Amniotic stem cell (primary cell): ENCODE data around the gene RRAGA.
"Not testable (repeated sequence)": the region's sequence is repeated elsewhere in the genome, so short reads cannot be mapped to it uniquely, and the experiment has no call there.

Source experiments
- DNase-seq: peaks from one replicate; lab custom pipeline; 2025; lab: John Stamatoyannopoulos, UW

Gene RRAGA

GRCh38 chr9:19048966-19049916, at the start of gene RRAGA:
RRAGA (plus strand) TSS chr9:19049427; CDS start chr9:19049660, 233 bp downstream.
- peak; percentile 83 for DNase-seq

- DNase-seq, result no peak
Measured at GRCh38 chr9:19000133-19000532, 49.1 kb upstream of the RRAGA start.

- DNase-seq, result no peak
Measured at GRCh38 chr9:19009391-19009965, 39.7 kb upstream of the RRAGA start.

- DNase-seq, result no peak
Measured at GRCh38 chr9:19018201-19018600, 31.0 kb upstream of the RRAGA start.

- DNase-seq, result no peak
Measured at GRCh38 chr9:19020886-19021455, 28.3 kb upstream of the RRAGA start.

- not testable (repeated sequence) for DNase-seq
Measured at GRCh38 chr9:19021649-19022048, 27.6 kb upstream of the RRAGA start.

- DNase-seq, result no peak
Measured at GRCh38 chr9:19022206-19022605, 27.0 kb upstream of the RRAGA start.

- DNase-seq, result no peak
Measured at GRCh38 chr9:19023078-19023477, 26.1 kb upstream of the RRAGA start.

- DNase-seq, result no peak
Measured at GRCh38 chr9:19026375-19026774, 22.9 kb upstream of the RRAGA start.

- no peak for DNase-seq
Measured at GRCh38 chr9:19027825-19028224, 21.4 kb upstream of the RRAGA start.

GRCh38 chr9:19028835-19029451, 20.3 kb upstream of the RRAGA start:
- DNase-seq, result peak; percentile 33

GRCh38 chr9:19030899-19031298, 18.3 kb upstream of the RRAGA start:
- no peak for DNase-seq

- no peak for DNase-seq
Measured at GRCh38 chr9:19032406-19032805, 16.8 kb upstream of the RRAGA start.

GRCh38 chr9:19033015-19033414, 16.2 kb upstream of the RRAGA start, which contains the start of gene SAXO1:
SAXO1 (minus strand) TSS chr9:19033209; CDS start chr9:19032908, 301 bp downstream.
- no peak for DNase-seq

GRCh38 chr9:19036611-19037010, 12.6 kb upstream of the RRAGA start:
- DNase-seq, result no peak

GRCh38 chr9:19049917-19050636, 850 bp downstream of the RRAGA start:
- DNase-seq, result no peak

- no peak for DNase-seq
Measured at GRCh38 chr9:19050637-19051591, 1.7 kb downstream of the RRAGA start.

- no peak for DNase-seq
Measured at GRCh38 chr9:19057033-19057432, 7.8 kb downstream of the RRAGA start.

GRCh38 chr9:19074229-19074628, 25.0 kb downstream of the RRAGA start:
- no peak for DNase-seq

GRCh38 chr9:19074836-19075235, 25.6 kb downstream of the RRAGA start:
- no peak for DNase-seq

GRCh38 chr9:19085295-19085694, 36.1 kb downstream of the RRAGA start:
- peak; percentile 3 for DNase-seq
